ENCODE data around the gene FLNA. TPM values are rescaled to one million over a fixed set of nuclear protein-coding genes. Genes with fewer than 3 reads are reported as not detected.

FLNA gene
- total RNA-seq, 1 experiment from 2014 or later, result 920 TPM

DNA sequence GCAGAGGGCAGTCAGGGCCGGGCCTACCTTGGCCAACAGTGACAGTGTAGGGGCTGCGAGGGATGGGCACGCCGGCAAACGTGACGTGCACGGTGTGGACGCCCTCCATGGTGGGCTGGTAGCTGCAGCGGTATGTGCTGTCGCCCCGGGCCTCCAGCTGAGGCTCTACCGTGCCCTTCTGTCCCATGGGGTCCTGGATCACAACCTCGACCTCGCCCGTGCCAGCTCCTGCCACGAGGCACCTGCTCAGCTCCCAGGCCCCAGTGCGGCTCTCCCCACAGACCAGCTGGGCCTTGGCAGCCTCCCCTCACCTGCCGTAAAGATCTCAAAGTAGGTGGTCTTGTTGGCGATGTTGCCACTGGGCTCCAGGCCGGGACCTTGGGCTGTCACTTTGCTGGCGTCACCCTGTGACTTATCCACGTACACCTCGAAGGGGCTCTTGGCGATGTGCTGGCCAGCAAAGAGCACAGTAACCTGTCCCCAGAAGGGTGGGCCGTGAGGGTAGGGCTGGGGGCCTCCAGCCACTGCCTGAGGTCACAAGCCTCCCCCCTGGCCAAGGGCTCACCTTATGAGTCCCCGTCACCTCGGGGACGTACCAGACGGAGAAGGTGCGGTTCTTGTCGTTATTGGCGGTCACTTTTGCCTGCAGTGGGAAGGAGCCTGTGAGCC lies 8.3 kb downstream of the FLNA start:
- ChIA-PET CTCF (no interaction called here), POLR2A (interaction anchor here (0.6 kb wide), 1 partner anchor 644 kb away, joined by 3 read pairs; no protein-coding TSS in a partner anchor)
- intact Hi-C loops (cut with micrococcal nuclease; ENCODE audit: unreplicated experiment) (no loop called here), in situ Hi-C loops (cut with HindIII; ENCODE audit: low pct_unique_long_range_greater_than_20kb, low sequenced_read_pairs) (no loop called here)
- Histone ChIP-seq H3K36me3 (ENCODE audit: control insufficient read depth, insufficient read depth, low read length) (peaks cover 7% of the 10 kb centered on the region), H3K27me3 (ENCODE audit: control insufficient read depth, insufficient read depth, low read length) (no peaks in the 10 kb centered on the region), H3K9me3 (ENCODE audit: control insufficient read depth, insufficient read depth, low read depth, low read length) (no peaks in the 10 kb centered on the region), H3K27ac (ENCODE audit: low read length) (no peak overlapping the region), H3K4me3 (ENCODE audit: low read depth in 2 of 2, low read length in 2 of 2) (no peak overlapping the region), H3K4me1 (ENCODE audit: control insufficient read depth, insufficient read depth, low read length) (peaks cover 7% of the 10 kb centered on the region)
- no TSS peak for BruUV-seq (replicated peaks)
- DNase-seq (ENCODE audit: low read depth, low spot score), result no peak
- ATAC-seq, result no peak
- no peak for TF ChIP-seq REST (IDR thresholded peaks at IDR 0.05; ENCODE audit: insufficient read depth in 1 of 2, low read depth in 2 of 2, low read length in 1 of 2)

DNA sequence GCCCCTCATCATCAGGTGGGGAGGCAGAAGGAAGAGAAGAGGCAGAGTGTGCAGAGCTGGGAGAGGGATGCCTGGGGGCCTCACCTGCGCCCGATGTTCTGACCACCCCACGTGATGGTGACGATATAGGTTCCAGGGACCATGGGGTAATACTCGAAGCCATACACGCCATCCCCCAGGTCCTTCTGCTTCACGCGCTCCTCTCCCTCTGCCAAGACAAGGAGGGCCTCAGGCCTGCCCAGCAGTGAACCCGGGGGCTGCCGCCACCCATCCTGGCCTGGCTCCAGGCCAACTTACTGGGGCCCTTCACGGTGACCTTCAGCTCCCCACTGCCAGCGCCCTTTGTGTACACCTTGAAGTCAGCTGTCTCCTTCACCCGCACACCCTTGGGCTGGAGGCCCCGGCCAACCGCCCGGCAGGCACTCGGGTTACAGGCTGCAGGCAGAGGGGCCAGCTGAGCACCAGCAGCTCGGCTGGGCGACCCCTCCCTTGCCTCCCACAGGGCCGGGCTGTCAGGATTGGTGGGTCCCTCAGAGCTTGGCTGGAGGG lies 9.3 kb downstream of the FLNA start:
- Histone ChIP-seq H3K36me3 (ENCODE audit: control insufficient read depth, insufficient read depth, low read length) (peaks cover 7% of the 10 kb centered on the region), H3K4me3 (ENCODE audit: low read depth in 2 of 2, low read length in 2 of 2) (no peak overlapping the region), H3K9me3 (ENCODE audit: control insufficient read depth, insufficient read depth, low read depth, low read length) (no peaks in the 10 kb centered on the region), H3K27me3 (ENCODE audit: control insufficient read depth, insufficient read depth, low read length) (no peaks in the 10 kb centered on the region), H3K4me1 (ENCODE audit: control insufficient read depth, insufficient read depth, low read length) (peaks cover 7% of the 10 kb centered on the region), H3K27ac (ENCODE audit: low read length) (no peak overlapping the region)
- intact Hi-C loops (cut with micrococcal nuclease; ENCODE audit: unreplicated experiment), result no loop called here
- in situ Hi-C loops (cut with HindIII; ENCODE audit: low pct_unique_long_range_greater_than_20kb, low sequenced_read_pairs), result no loop called here
- ATAC-seq, result no peak
- no TSS peak for BruUV-seq (replicated peaks)
- TF ChIP-seq POLR2AphosphoS5 (IDR thresholded peaks at IDR 0.05; ENCODE audit: low read depth, low read length), result no peak; the same call in 1 of the 2 replicates
- no peak for TF ChIP-seq REST (IDR thresholded peaks at IDR 0.05; ENCODE audit: insufficient read depth in 1 of 2, low read depth in 2 of 2, low read length in 1 of 2)
- TF ChIP-seq, protein P1, sequence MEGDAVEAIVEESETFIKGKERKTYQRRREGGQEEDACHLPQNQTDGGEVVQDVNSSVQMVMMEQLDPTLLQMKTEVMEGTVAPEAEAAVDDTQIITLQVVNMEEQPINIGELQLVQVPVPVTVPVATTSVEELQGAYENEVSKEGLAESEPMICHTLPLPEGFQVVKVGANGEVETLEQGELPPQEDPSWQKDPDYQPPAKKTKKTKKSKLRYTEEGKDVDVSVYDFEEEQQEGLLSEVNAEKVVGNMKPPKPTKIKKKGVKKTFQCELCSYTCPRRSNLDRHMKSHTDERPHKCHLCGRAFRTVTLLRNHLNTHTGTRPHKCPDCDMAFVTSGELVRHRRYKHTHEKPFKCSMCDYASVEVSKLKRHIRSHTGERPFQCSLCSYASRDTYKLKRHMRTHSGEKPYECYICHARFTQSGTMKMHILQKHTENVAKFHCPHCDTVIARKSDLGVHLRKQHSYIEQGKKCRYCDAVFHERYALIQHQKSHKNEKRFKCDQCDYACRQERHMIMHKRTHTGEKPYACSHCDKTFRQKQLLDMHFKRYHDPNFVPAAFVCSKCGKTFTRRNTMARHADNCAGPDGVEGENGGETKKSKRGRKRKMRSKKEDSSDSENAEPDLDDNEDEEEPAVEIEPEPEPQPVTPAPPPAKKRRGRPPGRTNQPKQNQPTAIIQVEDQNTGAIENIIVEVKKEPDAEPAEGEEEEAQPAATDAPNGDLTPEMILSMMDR (IDR thresholded peaks at IDR 0.05), result no peak
- no peak for TF ChIP-seq SIN3A (IDR thresholded peaks at IDR 0.05; ENCODE audit: borderline replicate concordance, insufficient read depth, low read depth, low read length)
- TF ChIP-seq TCF7L2 (IDR thresholded peaks at IDR 0.05; ENCODE audit: low read depth, low read length), result no peak
- no peak for DNase-seq (ENCODE audit: low read depth, low spot score)
- POLR2A ChIA-PET, result interaction anchor here (0.6 kb wide), 1 partner anchor 134 kb away, joined by 3 read pairs; no protein-coding TSS in a partner anchor
- CTCF ChIA-PET, result interaction anchor here (0.5 kb wide), 1 partner anchor 441 kb away, joined by 6 read pairs; no protein-coding TSS in a partner anchor
